Measurements from ENCODE around the gene HIPK1. TPM values are rescaled to one million over a fixed set of nuclear protein-coding genes. Genes with fewer than 3 reads are reported as not detected.
"Not testable (repeated sequence)": the region's sequence is repeated elsewhere in the genome, so short reads cannot be mapped to it uniquely, and the experiment has no call there.

Gene HIPK1
- total RNA-seq, 1 experiment from 2014 or later, result 11.4 TPM

- in situ Hi-C loops (cut with HindIII; ENCODE audit: low pct_unique_long_range_greater_than_20kb, low sequenced_read_pairs), result no loop called here
- DNase-seq (ENCODE audit: low read depth, low spot score), result no peak
Measured at GRCh38 chr1:113937146-113937545, 8.0 kb downstream of the HIPK1 start.

GRCh38 chr1:113938192-113938591 is 9.1 kb downstream of the HIPK1 start:
- in situ Hi-C loops (cut with HindIII; ENCODE audit: low pct_unique_long_range_greater_than_20kb, low sequenced_read_pairs), result no loop called here
- no peak for DNase-seq (ENCODE audit: low read depth, low spot score)

- no peak for DNase-seq (ENCODE audit: low read depth, low spot score)
- in situ Hi-C loops (cut with HindIII; ENCODE audit: low pct_unique_long_range_greater_than_20kb, low sequenced_read_pairs), result no loop called here
Measured at GRCh38 chr1:113940365-113941244, 11.5 kb downstream of the HIPK1 start.

GRCh38 chr1:113941245-113941559 is 12.1 kb downstream of the HIPK1 start:
- in situ Hi-C loops (cut with HindIII; ENCODE audit: low pct_unique_long_range_greater_than_20kb, low sequenced_read_pairs), result no loop called here
- no peak for DNase-seq (ENCODE audit: low read depth, low spot score)

- DNase-seq (ENCODE audit: low read depth, low spot score), result no peak
- in situ Hi-C loops (cut with HindIII; ENCODE audit: low pct_unique_long_range_greater_than_20kb, low sequenced_read_pairs), result no loop called here
Measured at GRCh38 chr1:113942527-113942926, 13.4 kb downstream of the HIPK1 start.

GRCh38 chr1:113943028-113943811 is 14.1 kb downstream of the HIPK1 start:
- DNase-seq (ENCODE audit: low read depth, low spot score), result no peak
- in situ Hi-C loops (cut with HindIII; ENCODE audit: low pct_unique_long_range_greater_than_20kb, low sequenced_read_pairs), result no loop called here

GRCh38 chr1:113945329-113945728 is 16.2 kb downstream of the HIPK1 start:
- in situ Hi-C loops (cut with HindIII; ENCODE audit: low pct_unique_long_range_greater_than_20kb, low sequenced_read_pairs), result no loop called here

GRCh38 chr1:113946112-113946511 is 17.0 kb downstream of the HIPK1 start:
- in situ Hi-C loops (cut with HindIII; ENCODE audit: low pct_unique_long_range_greater_than_20kb, low sequenced_read_pairs), result no loop called here
- no peak for DNase-seq (ENCODE audit: low read depth, low spot score)

More at GRCh38 chr1:113945329-113945728, 16.2 kb downstream of the HIPK1 start:
- no peak for DNase-seq (ENCODE audit: low read depth, low spot score)

GRCh38 chr1:113946678-113947387 is 17.7 kb downstream of the HIPK1 start:
- no peak for DNase-seq (ENCODE audit: low read depth, low spot score)
- in situ Hi-C loops (cut with HindIII; ENCODE audit: low pct_unique_long_range_greater_than_20kb, low sequenced_read_pairs), result no loop called here

- in situ Hi-C loops (cut with HindIII; ENCODE audit: low pct_unique_long_range_greater_than_20kb, low sequenced_read_pairs), result no loop called here
- DNase-seq (ENCODE audit: low read depth, low spot score), result no peak
Measured at GRCh38 chr1:113947388-113948107, 18.4 kb downstream of the HIPK1 start.

- in situ Hi-C loops (cut with HindIII; ENCODE audit: low pct_unique_long_range_greater_than_20kb, low sequenced_read_pairs), result not testable (repeated sequence)
Measured at GRCh38 chr1:113948151-113948550, 19.0 kb downstream of the HIPK1 start.

GRCh38 chr1:113949007-113949406 is 19.9 kb downstream of the HIPK1 start:
- in situ Hi-C loops (cut with HindIII; ENCODE audit: low pct_unique_long_range_greater_than_20kb, low sequenced_read_pairs), result no loop called here

More at GRCh38 chr1:113948151-113948550, 19.0 kb downstream of the HIPK1 start:
- DNase-seq (ENCODE audit: low read depth, low spot score), result not testable (repeated sequence)

GRCh38 chr1:113950908-113951307 is 21.8 kb downstream of the HIPK1 start:
- DNase-seq (ENCODE audit: low read depth, low spot score), result no peak
- in situ Hi-C loops (cut with HindIII; ENCODE audit: low pct_unique_long_range_greater_than_20kb, low sequenced_read_pairs), result no loop called here

More at GRCh38 chr1:113949007-113949406, 19.9 kb downstream of the HIPK1 start:
- no peak for DNase-seq (ENCODE audit: low read depth, low spot score)

GRCh38 chr1:113951719-113952118 is 22.6 kb downstream of the HIPK1 start:
- no peak for DNase-seq (ENCODE audit: low read depth, low spot score)
- in situ Hi-C loops (cut with HindIII; ENCODE audit: low pct_unique_long_range_greater_than_20kb, low sequenced_read_pairs), result no loop called here

- in situ Hi-C loops (cut with HindIII; ENCODE audit: low pct_unique_long_range_greater_than_20kb, low sequenced_read_pairs), result no loop called here
- DNase-seq (ENCODE audit: low read depth, low spot score), result no peak
Measured at GRCh38 chr1:113957984-113958383, 28.9 kb downstream of the HIPK1 start.

- DNase-seq (ENCODE audit: low read depth, low spot score), result no peak
- in situ Hi-C loops (cut with HindIII; ENCODE audit: low pct_unique_long_range_greater_than_20kb, low sequenced_read_pairs), result no loop called here
Measured at GRCh38 chr1:113958691-113959090, 29.6 kb downstream of the HIPK1 start.

- peak; percentile 8 for DNase-seq (ENCODE audit: low read depth, low spot score)
- in situ Hi-C loops (cut with HindIII; ENCODE audit: low pct_unique_long_range_greater_than_20kb, low sequenced_read_pairs), result no loop called here
Measured at GRCh38 chr1:113963281-113963906, 34.3 kb downstream of the HIPK1 start.

Data from SK-MEL-5 (cell line).